ENCODE measurements around the gene TRAF5. TPM values are rescaled to one million over a fixed set of nuclear protein-coding genes. Genes with fewer than 3 reads are reported as not detected.

TRAF5 gene
- total and polyA plus RNA-seq, 4 donors: 4.3 to 25.9 (median 6.5) TPM

DNA sequence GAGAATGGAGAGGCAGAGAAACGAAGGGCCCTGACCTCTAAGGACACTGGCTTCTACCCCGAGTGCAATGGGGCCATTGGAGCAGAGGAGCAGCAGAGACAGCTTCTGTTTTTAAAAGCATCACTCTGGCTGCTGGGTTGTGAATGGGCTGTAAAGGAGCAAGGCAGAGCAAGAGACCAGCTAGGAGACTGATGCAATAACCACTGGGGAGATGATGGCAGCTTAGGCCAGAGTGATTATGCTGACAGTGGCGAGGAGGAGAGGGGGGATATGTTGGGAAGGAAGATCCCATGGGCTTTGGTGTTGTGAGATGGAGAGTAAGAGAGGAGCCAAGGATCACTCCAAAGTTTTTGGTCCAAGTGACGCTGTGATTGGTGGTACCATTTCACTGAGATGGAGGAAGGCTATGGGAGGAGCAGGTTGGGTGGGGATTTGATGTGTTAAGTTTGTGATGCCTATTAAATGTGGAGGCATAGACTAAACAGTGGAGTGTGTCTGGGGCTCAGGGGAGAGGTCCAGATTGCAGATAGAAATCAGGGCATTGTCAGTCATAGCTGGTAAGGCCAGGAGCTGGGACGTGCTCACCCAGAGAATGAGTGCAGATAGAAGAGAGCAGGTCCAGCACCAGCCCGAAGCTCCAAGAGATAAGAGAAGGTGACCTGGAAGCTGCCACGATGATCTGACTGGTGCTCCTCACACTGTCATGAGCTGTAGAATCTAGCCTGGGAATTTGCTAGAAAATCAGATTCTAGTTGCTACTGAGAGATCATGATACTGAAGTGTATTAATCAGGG is 11.0 kb downstream of the TRAF5 start:
- no peak overlapping the region for H3K27ac ChIP-seq (ENCODE audit: low read depth in 1 of 2, low read length in 1 of 2)
- H3K9ac ChIP-seq (ENCODE audit: insufficient read depth in 1 of 2, low read length in 2 of 2): no peak overlapping the region
- TF ChIP-seq, protein P1, sequence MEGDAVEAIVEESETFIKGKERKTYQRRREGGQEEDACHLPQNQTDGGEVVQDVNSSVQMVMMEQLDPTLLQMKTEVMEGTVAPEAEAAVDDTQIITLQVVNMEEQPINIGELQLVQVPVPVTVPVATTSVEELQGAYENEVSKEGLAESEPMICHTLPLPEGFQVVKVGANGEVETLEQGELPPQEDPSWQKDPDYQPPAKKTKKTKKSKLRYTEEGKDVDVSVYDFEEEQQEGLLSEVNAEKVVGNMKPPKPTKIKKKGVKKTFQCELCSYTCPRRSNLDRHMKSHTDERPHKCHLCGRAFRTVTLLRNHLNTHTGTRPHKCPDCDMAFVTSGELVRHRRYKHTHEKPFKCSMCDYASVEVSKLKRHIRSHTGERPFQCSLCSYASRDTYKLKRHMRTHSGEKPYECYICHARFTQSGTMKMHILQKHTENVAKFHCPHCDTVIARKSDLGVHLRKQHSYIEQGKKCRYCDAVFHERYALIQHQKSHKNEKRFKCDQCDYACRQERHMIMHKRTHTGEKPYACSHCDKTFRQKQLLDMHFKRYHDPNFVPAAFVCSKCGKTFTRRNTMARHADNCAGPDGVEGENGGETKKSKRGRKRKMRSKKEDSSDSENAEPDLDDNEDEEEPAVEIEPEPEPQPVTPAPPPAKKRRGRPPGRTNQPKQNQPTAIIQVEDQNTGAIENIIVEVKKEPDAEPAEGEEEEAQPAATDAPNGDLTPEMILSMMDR (IDR thresholded peaks at IDR 0.05; ENCODE audit: control extremely low read depth, extremely low read depth): no peak
- DNase-seq (no peak), ATAC-seq (ENCODE audit: insufficient read depth, low FRiP score) (no peak)
- no peaks in the 10 kb centered on the region for H3K9me3 ChIP-seq (ENCODE audit: control insufficient read depth in 4 of 4, insufficient read depth in 3 of 4, low read length in 3 of 4)
- no peaks in the 10 kb centered on the region for H3K36me3 ChIP-seq (ENCODE audit: control insufficient read depth in 4 of 4, insufficient read depth in 4 of 4, low read length in 4 of 4)
- WGBS, 2 donors: 89% methylated on average over 7 of the region's 7 CpGs
- no peaks in the 10 kb centered on the region for H3K27me3 ChIP-seq (ENCODE audit: control insufficient read depth in 3 of 3, insufficient read depth in 3 of 3, low read length in 2 of 3)
- H3K4me3 ChIP-seq: no peak overlapping the region
- H3K4me1 ChIP-seq (ENCODE audit: control insufficient read depth in 5 of 5, insufficient read depth in 5 of 5, low read length in 5 of 5): peaks cover 0 to 5% (median 0%) of the 10 kb centered on the region in 5 donors

DNA sequence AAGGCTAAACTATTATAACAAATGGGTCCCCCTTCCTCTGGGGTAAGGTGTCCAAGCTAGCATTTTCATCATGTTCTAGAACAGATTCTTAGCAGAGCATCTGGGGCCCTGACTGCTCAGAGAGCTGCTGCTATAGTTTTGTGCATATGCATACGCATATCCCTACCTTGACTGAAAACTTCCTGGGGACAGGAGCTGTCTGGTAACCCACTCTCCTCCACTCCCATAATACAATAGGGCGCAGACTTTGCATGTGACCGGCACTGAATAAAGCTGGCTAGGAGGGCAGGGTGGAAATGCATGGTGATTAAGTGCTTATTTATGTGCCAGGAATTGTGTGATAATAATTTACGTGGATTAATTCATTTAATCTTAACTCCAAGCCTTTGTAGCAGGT is 11.6 kb downstream of the TRAF5 start:
- peaks cover 0 to 5% (median 0%) of the 10 kb centered on the region in 5 donors for H3K4me1 ChIP-seq (ENCODE audit: control insufficient read depth in 5 of 5, insufficient read depth in 5 of 5, low read length in 5 of 5)
- 94 to 96% methylated on average over 4 of the region's 4 CpGs for WGBS, 2 donors
- TF ChIP-seq, protein P1 (IDR thresholded peaks at IDR 0.05; ENCODE audit: control extremely low read depth, extremely low read depth): no peak
- no peaks in the 10 kb centered on the region for H3K27me3 ChIP-seq (ENCODE audit: control insufficient read depth in 3 of 3, insufficient read depth in 3 of 3, low read length in 2 of 3)
- no peak for DNase-seq
- no peak overlapping the region for H3K4me3 ChIP-seq
- no peak for ATAC-seq (ENCODE audit: insufficient read depth, low FRiP score)
- no peak overlapping the region for H3K9ac ChIP-seq (ENCODE audit: insufficient read depth in 1 of 2, low read length in 2 of 2)
- no peaks in the 10 kb centered on the region for H3K36me3 ChIP-seq (ENCODE audit: control insufficient read depth in 4 of 4, insufficient read depth in 4 of 4, low read length in 4 of 4)
- H3K9me3 ChIP-seq (ENCODE audit: control insufficient read depth in 4 of 4, insufficient read depth in 3 of 4, low read length in 3 of 4): no peaks in the 10 kb centered on the region
- H3K27ac ChIP-seq (ENCODE audit: low read depth in 1 of 2, low read length in 1 of 2): no peak overlapping the region

DNA sequence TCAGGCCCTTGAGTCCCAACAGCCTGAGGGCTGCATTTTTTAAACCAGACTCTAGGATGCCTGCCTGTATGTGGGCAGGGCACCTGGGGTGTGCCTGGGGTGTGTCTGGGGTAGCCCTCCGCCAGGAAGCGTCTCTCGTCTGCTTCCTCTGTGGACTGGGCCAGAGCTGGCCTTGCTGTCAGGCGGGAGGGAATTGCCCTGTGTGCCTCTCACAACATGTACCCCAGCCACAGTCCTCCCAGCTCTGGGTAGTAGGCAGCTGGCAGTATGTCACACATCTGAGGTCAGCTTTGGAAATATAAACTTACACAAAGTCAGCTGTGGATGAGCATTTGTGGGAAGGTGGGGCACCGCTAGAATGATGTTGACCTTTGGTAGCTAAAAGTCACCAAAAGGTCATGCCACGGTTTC is 13.0 kb downstream of the TRAF5 start:
- H3K27ac ChIP-seq (ENCODE audit: low read depth in 1 of 2, low read length in 1 of 2): no peak overlapping the region
- H3K36me3 ChIP-seq (ENCODE audit: control insufficient read depth in 4 of 4, insufficient read depth in 4 of 4, low read length in 4 of 4): no peaks in the 10 kb centered on the region
- no peaks in the 10 kb centered on the region for H3K27me3 ChIP-seq (ENCODE audit: control insufficient read depth in 3 of 3, insufficient read depth in 3 of 3, low read length in 2 of 3)
- H3K9me3 ChIP-seq (ENCODE audit: control insufficient read depth in 4 of 4, insufficient read depth in 3 of 4, low read length in 3 of 4): no peaks in the 10 kb centered on the region
- DNase-seq (no peak), ATAC-seq (ENCODE audit: insufficient read depth, low FRiP score) (no peak)
- no peak overlapping the region for H3K4me3 ChIP-seq
- no peak overlapping the region for H3K9ac ChIP-seq (ENCODE audit: insufficient read depth in 1 of 2, low read length in 2 of 2)
- TF ChIP-seq, protein P1 (IDR thresholded peaks at IDR 0.05; ENCODE audit: control extremely low read depth, extremely low read depth): no peak
- 66 to 73% methylated on average over 6 of the region's 6 CpGs for WGBS, 2 donors
- peaks cover 0 to 5% (median 0%) of the 10 kb centered on the region in 5 donors for H3K4me1 ChIP-seq (ENCODE audit: control insufficient read depth in 5 of 5, insufficient read depth in 5 of 5, low read length in 5 of 5)
